ENCODE results near the gene GJE1.
A peak's percentile ranks its signal among the peaks of the same experiment; 100 is the strongest.
"Not testable (repeated sequence)": the region's sequence is repeated elsewhere in the genome, so short reads cannot be mapped to it uniquely, and the experiment has no call there.

Gene GJE1

DNA sequence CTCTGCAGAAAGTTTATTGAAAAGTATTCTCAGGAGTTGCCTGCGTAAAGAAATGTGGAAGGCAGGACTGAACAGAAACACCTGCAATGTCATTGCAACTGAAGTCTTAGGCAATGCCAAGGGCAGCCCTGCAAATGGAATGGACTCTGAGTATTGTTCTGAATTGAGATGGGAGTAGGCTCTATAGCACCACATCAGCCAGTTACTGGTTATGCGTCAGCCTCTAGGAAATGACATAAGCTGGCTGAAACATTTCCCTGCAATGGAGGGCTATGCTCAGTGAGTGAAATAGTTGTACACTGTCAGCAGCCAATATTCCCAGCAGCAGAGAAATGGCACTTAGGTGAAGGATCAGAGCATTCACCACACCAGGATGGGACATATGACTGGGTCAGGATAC, 13.8 kb upstream of the GJE1 start:
- TF ChIP-seq, protein P1, sequence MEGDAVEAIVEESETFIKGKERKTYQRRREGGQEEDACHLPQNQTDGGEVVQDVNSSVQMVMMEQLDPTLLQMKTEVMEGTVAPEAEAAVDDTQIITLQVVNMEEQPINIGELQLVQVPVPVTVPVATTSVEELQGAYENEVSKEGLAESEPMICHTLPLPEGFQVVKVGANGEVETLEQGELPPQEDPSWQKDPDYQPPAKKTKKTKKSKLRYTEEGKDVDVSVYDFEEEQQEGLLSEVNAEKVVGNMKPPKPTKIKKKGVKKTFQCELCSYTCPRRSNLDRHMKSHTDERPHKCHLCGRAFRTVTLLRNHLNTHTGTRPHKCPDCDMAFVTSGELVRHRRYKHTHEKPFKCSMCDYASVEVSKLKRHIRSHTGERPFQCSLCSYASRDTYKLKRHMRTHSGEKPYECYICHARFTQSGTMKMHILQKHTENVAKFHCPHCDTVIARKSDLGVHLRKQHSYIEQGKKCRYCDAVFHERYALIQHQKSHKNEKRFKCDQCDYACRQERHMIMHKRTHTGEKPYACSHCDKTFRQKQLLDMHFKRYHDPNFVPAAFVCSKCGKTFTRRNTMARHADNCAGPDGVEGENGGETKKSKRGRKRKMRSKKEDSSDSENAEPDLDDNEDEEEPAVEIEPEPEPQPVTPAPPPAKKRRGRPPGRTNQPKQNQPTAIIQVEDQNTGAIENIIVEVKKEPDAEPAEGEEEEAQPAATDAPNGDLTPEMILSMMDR (conservative IDR thresholded peaks at IDR 0.05; ENCODE audit: low read length) = no peak
- H3K4me3 ChIP-seq (ENCODE audit: low read length) = no peak overlapping the region
- DNase-seq (ENCODE audit: low read depth) = peak; percentile 3

DNA sequence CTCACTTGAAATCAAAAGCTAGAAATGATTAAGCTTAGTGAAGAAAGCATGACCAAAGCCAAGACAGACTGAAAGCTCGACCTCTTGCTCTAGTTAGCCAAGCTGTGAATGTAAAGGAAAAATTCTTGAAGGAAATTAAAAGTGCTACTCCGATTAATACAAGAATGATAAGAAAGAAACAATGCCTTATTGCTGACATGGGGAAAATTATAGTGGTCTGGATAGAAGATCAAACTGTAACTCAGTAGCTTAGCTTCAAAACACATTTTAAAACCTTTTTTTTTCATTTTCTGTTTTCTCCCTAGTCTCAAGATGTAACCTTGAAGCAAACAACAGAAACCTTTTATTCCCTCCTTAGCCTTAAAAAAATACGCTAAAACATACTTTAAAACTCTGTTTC, 11.4 kb upstream of the GJE1 start:
- no peak for DNase-seq (ENCODE audit: low read depth)
- TF ChIP-seq, protein P1 (conservative IDR thresholded peaks at IDR 0.05; ENCODE audit: low read length) = no peak
- no peak overlapping the region for H3K4me3 ChIP-seq (ENCODE audit: low read length)

DNA sequence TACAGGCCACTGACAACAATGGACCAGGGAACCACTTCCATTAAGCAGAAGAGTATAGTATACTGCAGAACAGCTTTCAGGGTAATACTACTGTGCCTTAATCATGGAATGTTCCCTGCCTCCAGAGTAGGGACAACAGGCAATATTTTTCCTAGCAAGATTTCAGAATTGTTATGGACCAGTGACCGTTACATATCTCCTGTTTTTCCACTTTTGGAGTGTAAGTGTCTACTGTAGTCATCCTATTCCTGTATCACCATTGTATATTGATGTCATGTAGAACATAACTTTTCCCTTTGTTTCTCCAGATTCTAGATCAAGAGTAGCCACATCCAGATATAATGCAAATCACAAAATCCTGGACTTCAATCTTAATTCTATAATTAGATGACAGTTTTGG, 1.9 kb upstream of the GJE1 start:
- no peak for DNase-seq (ENCODE audit: low read depth)
- no peak overlapping the region for H3K4me3 ChIP-seq (ENCODE audit: low read length)
- TF ChIP-seq, protein P1 (conservative IDR thresholded peaks at IDR 0.05; ENCODE audit: low read length) = no peak

DNA sequence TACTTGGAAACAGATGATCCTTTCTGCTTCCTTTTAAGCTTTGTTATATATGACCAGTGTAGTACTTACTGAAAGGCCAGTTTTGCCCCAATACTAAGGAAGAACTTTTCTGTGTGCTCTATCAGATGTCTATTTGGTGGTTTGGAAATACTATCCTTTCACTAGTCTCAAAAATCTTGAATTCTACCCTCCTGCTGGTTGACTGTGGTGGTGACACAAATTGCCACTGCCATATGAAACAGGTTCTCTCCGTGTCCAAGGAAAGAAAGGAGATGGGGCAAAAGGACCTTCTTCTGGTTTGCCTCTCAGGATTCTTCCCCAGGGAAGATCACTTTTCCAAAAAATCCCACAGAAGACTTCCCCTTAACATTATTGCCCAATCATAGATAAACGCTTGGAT, 6.2 kb downstream of the GJE1 start:
- TF ChIP-seq, protein P1 (conservative IDR thresholded peaks at IDR 0.05; ENCODE audit: low read length) = no peak
- DNase-seq (ENCODE audit: low read depth) = no peak
- H3K4me3 ChIP-seq (ENCODE audit: low read length) = no peak overlapping the region

DNA sequence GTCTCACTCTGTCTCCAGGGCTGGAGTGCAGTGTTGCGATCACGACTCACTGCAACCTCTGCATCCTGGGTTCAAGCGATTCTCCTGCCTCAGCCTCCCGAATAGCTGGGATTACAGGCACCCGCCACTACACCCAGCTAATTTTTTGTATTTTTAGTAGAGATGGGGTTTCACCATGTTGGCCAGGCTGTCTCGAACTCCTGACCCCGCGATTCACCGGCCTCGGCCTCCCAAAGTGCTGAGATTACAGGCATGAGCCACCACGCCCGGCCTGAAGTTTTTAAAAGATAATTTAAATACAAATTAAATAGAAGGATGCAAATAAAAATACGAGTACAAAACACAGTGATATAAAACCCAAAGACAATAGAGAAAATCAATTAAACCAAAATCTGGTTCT, 8.8 kb downstream of the GJE1 start:
- DNase-seq (ENCODE audit: low read depth); H3K4me3 ChIP-seq (ENCODE audit: low read length): not testable (repeated sequence)

DNA sequence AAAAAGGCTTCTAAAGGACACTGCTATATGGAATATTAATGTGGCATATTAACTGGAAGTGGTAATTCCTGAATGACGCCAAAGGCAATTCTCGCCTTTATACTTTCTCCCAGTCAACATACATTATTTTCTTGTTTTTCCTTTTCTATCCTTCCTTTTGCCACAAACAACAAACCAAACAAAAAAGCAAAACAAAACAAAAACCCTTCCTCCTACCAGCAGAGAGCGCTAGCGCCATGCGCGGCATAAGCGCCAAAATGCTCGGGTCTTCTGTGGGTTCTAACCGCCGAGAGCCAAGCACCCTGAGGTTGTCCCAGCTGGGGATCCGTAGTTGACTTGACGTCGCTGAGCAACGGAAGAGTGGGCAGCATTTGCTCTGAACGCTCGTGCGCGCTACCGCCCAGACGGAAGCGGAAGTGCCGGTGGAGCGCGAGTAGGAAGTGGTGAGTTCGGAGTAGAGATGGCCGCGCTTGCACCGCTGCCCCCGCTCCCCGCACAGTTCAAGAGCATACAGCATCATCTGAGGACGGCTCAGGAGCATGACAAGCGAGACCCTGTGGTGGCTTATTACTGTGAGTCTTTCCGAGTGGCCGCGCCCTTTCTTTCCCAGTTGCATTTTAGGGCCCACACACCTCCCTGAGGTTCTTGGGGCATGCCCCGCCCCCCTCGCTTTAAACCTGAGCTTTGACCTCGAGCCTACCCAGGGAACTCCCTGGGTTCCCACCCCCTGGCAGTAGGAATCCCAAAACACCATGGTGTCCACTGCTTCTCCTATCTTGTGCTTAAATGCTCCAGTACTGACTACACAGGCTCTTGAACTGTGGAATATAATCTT, 14.3 kb downstream of the GJE1 start, which contains the start of the genes NMBR and VTA1:
Gene NMBR (minus strand): TSS at position 295 of the 835 bp plus-strand sequence. CDS start 58,464 bp downstream, outside the sequence.
Gene VTA1 (plus strand): TSS at position 436 of the 835 bp plus-strand sequence. CDS start 25 bp downstream, at position 461.
- TF ChIP-seq, protein P1 (conservative IDR thresholded peaks at IDR 0.05; ENCODE audit: low read length) = peak; percentile 93
- H3K4me3 ChIP-seq (ENCODE audit: low read length) = peak within 1 kb of the TSS; percentile 86
- peak; percentile 100 for DNase-seq (ENCODE audit: low read depth)

DNA sequence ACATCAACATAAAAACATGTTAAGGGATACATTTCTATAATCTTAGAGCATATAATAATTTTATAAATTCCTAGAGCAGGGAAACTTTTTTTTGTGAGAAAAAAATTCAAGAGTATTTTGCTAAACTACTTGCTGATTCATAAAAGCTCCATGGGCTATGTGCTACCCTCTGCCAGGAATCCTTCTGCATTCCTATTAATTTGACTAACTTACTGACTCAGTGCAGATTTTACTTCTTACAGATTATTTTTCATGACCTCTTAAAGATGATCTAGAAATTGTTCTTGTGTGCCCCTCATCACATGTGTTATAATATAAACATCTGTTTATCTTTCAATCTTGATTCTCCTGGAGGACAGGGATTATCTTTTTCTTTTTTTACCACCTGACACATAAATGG, 20.0 kb downstream of the GJE1 start:
- DNase-seq (ENCODE audit: low read depth) = peak; percentile 79
- TF ChIP-seq, protein P1 (conservative IDR thresholded peaks at IDR 0.05; ENCODE audit: low read length) = no peak
- no peak overlapping the region for H3K4me3 ChIP-seq (ENCODE audit: low read length)

All from AG10803 (cell line).